ENCODE results near the gene OSBPL2. TPM values are rescaled to one million over a fixed set of nuclear protein-coding genes. Genes with fewer than 3 reads are reported as not detected.
A peak's percentile ranks its signal among the peaks of the same experiment; 100 is the strongest.

OSBPL2 gene
- total and polyA plus RNA-seq, 2 experiments from 2014 or later = 16.6 to 31.2 TPM

DNA sequence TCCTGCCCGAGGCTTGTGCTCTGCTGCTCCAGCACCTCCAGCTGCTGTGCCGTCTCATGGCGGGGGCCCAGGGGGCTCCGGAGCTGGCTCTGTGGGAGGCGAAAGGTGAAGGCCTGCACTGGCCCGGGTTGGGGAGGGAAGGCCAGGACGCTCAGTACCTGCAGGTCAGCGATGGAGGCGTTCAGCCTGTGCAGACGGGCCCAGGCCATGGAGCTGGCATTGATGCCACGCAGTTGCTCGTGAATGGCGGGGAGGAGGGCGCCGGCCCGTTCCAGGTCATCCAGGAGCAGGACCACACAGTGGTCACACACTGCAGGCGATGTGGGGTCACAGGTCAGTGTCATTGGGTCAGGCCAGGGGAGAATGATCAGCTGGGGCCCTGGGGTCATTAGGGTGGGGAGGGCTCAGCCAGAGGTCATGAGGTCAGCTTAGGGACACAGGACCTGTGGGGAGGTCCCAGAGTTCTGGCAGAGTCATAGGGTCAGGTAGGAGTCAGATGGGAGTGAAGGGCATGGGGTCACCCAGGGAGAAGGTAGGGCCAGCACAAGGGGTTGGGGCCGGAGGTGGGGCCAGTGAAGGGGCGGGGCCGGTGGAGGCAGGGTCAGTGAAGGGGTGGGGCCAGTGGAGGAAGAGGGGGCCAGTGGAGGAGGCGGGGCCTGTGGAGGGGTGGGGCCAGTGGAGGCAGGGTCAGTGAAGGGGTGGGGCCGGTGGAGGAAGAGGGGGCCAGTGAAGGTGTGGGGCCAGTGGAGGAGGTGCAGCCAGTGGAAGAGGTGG lies 82.4 kb downstream of the OSBPL2 start:
- H3K27me3 Mint-ChIP-seq (ENCODE audit: insufficient read depth, low read depth, poor library complexity) = peaks cover 34% of the 10 kb centered on the region

More for the DNA sequence above, 82.4 kb downstream of the OSBPL2 start:
- peaks cover 79% of the 10 kb centered on the region for H3K36me3 Mint-ChIP-seq (ENCODE audit: low read depth)
- H3K9me3 Mint-ChIP-seq = peaks cover 23% of the 10 kb centered on the region
- Histone ChIP-seq H4K20me1 (replicated peaks; ENCODE audit: insufficient read depth) (no peaks in the 10 kb centered on the region), H3K4me2 (no peak overlapping the region), H3K4me3 (no peak overlapping the region), H3K36me3 (ENCODE audit: insufficient read depth) (peaks cover 37% of the 10 kb centered on the region), H3K27me3 (ENCODE audit: insufficient read depth) (no peaks in the 10 kb centered on the region), H3F3A (replicated peaks; ENCODE audit: low read depth) (peaks cover 45% of the 10 kb centered on the region), H3K27ac (ENCODE audit: low read depth) (no peak overlapping the region), H2AFZ (no peak overlapping the region), H3K4me1 (ENCODE audit: insufficient read depth) (no peaks in the 10 kb centered on the region), H3K9me2 (ENCODE audit: insufficient read depth) (no peaks in the 10 kb centered on the region), H3K79me2 (replicated peaks; ENCODE audit: insufficient read depth) (no peaks in the 10 kb centered on the region)
- TF ChIP-seq, protein P1, sequence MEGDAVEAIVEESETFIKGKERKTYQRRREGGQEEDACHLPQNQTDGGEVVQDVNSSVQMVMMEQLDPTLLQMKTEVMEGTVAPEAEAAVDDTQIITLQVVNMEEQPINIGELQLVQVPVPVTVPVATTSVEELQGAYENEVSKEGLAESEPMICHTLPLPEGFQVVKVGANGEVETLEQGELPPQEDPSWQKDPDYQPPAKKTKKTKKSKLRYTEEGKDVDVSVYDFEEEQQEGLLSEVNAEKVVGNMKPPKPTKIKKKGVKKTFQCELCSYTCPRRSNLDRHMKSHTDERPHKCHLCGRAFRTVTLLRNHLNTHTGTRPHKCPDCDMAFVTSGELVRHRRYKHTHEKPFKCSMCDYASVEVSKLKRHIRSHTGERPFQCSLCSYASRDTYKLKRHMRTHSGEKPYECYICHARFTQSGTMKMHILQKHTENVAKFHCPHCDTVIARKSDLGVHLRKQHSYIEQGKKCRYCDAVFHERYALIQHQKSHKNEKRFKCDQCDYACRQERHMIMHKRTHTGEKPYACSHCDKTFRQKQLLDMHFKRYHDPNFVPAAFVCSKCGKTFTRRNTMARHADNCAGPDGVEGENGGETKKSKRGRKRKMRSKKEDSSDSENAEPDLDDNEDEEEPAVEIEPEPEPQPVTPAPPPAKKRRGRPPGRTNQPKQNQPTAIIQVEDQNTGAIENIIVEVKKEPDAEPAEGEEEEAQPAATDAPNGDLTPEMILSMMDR (conservative IDR thresholded peaks at IDR 0.05; ENCODE audit: low read depth in 2 of 2) = no peak
- TF ChIP-seq CREB1 (CRISPR knock-in tag; IDR thresholded peaks at IDR 0.05; ENCODE audit: low read depth) (no peak), STAT1 (IDR thresholded peaks at IDR 0.05; ENCODE audit: unreplicated experiment) (no peak), NANOG (IDR thresholded peaks at IDR 0.05; ENCODE audit: borderline replicate concordance) (no peak), EZH2phosphoT487 (IDR thresholded peaks at IDR 0.05; ENCODE audit: unreplicated experiment) (no peak), EZH2 (IDR thresholded peaks at IDR 0.05; ENCODE audit: low read depth, unreplicated experiment) (no peak), ZNF114 (CRISPR knock-in tag; IDR thresholded peaks at IDR 0.05) (no peak), JUNB (IDR thresholded peaks at IDR 0.05; ENCODE audit: unreplicated experiment) (no peak), POLR2AphosphoS5 (IDR thresholded peaks at IDR 0.05; ENCODE audit: low read depth) (no peak), ZNF331 (CRISPR knock-in tag; IDR thresholded peaks at IDR 0.05; ENCODE audit: low read depth) (no peak)
- TF ChIP-seq, protein P2, sequence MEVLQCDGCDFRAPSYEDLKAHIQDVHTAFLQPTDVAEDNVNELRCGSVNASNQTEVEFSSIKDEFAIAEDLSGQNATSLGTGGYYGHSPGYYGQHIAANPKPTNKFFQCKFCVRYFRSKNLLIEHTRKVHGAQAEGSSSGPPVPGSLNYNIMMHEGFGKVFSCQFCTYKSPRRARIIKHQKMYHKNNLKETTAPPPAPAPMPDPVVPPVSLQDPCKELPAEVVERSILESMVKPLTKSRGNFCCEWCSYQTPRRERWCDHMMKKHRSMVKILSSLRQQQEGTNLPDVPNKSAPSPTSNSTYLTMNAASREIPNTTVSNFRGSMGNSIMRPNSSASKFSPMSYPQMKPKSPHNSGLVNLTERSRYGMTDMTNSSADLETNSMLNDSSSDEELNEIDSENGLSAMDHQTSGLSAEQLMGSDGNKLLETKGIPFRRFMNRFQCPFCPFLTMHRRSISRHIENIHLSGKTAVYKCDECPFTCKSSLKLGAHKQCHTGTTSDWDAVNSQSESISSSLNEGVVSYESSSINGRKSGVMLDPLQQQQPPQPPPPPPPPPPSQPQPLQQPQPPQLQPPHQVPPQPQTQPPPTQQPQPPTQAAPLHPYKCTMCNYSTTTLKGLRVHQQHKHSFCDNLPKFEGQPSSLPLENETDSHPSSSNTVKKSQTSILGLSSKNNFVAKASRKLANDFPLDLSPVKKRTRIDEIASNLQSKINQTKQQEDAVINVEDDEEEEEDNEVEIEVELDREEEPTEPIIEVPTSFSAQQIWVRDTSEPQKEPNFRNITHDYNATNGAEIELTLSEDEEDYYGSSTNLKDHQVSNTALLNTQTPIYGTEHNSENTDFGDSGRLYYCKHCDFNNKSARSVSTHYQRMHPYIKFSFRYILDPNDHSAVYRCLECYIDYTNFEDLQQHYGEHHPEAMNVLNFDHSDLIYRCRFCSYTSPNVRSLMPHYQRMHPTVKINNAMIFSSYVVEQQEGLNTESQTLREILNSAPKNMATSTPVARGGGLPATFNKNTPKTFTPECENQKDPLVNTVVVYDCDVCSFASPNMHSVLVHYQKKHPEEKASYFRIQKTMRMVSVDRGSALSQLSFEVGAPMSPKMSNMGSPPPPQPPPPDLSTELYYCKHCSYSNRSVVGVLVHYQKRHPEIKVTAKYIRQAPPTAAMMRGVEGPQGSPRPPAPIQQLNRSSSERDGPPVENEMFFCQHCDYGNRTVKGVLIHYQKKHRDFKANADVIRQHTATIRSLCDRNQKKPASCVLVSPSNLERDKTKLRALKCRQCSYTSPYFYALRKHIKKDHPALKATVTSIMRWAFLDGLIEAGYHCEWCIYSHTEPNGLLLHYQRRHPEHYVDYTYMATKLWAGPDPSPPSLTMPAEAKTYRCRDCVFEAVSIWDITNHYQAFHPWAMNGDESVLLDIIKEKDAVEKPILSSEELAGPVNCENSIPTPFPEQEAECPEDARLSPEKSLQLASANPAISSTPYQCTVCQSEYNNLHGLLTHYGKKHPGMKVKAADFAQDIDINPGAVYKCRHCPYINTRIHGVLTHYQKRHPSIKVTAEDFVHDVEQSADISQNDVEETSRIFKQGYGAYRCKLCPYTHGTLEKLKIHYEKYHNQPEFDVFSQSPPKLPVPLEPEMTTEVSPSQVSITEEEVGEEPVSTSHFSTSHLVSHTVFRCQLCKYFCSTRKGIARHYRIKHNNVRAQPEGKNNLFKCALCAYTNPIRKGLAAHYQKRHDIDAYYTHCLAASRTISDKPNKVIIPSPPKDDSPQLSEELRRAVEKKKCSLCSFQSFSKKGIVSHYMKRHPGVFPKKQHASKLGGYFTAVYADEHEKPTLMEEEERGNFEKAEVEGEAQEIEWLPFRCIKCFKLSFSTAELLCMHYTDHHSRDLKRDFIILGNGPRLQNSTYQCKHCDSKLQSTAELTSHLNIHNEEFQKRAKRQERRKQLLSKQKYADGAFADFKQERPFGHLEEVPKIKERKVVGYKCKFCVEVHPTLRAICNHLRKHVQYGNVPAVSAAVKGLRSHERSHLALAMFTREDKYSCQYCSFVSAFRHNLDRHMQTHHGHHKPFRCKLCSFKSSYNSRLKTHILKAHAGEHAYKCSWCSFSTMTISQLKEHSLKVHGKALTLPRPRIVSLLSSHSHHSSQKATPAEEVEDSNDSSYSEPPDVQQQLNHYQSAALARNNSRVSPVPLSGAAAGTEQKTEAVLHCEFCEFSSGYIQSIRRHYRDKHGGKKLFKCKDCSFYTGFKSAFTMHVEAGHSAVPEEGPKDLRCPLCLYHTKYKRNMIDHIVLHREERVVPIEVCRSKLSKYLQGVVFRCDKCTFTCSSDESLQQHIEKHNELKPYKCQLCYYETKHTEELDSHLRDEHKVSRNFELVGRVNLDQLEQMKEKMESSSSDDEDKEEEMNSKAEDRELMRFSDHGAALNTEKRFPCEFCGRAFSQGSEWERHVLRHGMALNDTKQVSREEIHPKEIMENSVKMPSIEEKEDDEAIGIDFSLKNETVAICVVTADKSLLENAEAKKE (CRISPR knock-in tag; IDR thresholded peaks at IDR 0.05) = no peak
- TF ChIP-seq, protein P3, sequence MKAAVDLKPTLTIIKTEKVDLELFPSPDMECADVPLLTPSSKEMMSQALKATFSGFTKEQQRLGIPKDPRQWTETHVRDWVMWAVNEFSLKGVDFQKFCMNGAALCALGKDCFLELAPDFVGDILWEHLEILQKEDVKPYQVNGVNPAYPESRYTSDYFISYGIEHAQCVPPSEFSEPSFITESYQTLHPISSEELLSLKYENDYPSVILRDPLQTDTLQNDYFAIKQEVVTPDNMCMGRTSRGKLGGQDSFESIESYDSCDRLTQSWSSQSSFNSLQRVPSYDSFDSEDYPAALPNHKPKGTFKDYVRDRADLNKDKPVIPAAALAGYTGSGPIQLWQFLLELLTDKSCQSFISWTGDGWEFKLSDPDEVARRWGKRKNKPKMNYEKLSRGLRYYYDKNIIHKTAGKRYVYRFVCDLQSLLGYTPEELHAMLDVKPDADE (IDR thresholded peaks at IDR 0.05) = no peak
- TF ChIP-seq, protein P4, sequence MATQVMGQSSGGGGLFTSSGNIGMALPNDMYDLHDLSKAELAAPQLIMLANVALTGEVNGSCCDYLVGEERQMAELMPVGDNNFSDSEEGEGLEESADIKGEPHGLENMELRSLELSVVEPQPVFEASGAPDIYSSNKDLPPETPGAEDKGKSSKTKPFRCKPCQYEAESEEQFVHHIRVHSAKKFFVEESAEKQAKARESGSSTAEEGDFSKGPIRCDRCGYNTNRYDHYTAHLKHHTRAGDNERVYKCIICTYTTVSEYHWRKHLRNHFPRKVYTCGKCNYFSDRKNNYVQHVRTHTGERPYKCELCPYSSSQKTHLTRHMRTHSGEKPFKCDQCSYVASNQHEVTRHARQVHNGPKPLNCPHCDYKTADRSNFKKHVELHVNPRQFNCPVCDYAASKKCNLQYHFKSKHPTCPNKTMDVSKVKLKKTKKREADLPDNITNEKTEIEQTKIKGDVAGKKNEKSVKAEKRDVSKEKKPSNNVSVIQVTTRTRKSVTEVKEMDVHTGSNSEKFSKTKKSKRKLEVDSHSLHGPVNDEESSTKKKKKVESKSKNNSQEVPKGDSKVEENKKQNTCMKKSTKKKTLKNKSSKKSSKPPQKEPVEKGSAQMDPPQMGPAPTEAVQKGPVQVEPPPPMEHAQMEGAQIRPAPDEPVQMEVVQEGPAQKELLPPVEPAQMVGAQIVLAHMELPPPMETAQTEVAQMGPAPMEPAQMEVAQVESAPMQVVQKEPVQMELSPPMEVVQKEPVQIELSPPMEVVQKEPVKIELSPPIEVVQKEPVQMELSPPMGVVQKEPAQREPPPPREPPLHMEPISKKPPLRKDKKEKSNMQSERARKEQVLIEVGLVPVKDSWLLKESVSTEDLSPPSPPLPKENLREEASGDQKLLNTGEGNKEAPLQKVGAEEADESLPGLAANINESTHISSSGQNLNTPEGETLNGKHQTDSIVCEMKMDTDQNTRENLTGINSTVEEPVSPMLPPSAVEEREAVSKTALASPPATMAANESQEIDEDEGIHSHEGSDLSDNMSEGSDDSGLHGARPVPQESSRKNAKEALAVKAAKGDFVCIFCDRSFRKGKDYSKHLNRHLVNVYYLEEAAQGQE (IDR thresholded peaks at IDR 0.05; ENCODE audit: unreplicated experiment) = no peak
- H3K27ac Mint-ChIP-seq = no peak overlapping the region
- ATAC-seq (peak; percentile 34), DNase-seq (ENCODE audit: low spot score) (peak; percentile 63)
- no peak overlapping the region for H3K4me3 Mint-ChIP-seq
- no peaks in the 10 kb centered on the region for H3K4me1 Mint-ChIP-seq

Data from GM23338 (cell line).